ENCODE results near the gene ACOT13. TPM values are rescaled to one million over a fixed set of nuclear protein-coding genes. Genes with fewer than 3 reads are reported as not detected.
"Not testable (repeated sequence)": the region's sequence is repeated elsewhere in the genome, so short reads cannot be mapped to it uniquely, and the experiment has no call there.

Gene ACOT13
- total RNA-seq, 1 donor from 2014 or later = 24.6 TPM

- H3K4me1 ChIP-seq; H3K9me3 ChIP-seq; H3K36me3 ChIP-seq; H3K27me3 ChIP-seq (ENCODE audit: low read depth); H3K4me3 ChIP-seq; H3K27ac ChIP-seq: not testable (repeated sequence)
- DNase-seq (peak; percentile 59), ATAC-seq (peak; percentile 77 to 88)
- intact Hi-C loops (cut with DNase I) = loop anchor here (5.0 kb wide), 1 partner anchor 113 kb away; no protein-coding TSS in a partner anchor
- peak; percentile 52 for TF ChIP-seq CTCF (IDR thresholded peaks at IDR 0.05)
Observed at GRCh38 chr6:24695635-24696034, 28.8 kb downstream of the ACOT13 start.

DNA sequence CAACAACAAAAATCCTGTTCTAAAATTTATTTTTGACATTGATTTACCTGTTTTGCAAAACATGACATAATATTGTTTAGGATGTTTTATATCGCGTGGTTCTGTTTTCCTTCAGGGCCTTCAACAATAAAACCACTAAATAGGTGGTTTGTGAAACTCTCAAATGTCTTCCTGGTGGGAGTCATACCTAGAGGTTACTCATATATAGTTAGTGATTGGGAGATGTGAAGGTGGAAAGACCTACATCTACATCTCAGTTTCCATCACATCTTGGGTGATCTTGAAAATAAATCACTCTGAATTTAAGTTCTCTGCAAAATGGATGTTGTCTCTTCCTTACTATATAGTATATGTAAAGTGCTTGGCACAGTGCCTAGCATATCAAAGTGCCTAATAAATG, 29.2 kb downstream of the ACOT13 start:
- H3K9me3 ChIP-seq = no peaks in the 10 kb centered on the region
- H3K27ac ChIP-seq = no peak overlapping the region
- no peaks in the 10 kb centered on the region for H3K4me1 ChIP-seq
- no peaks in the 10 kb centered on the region for H3K27me3 ChIP-seq (ENCODE audit: low read depth)
- ATAC-seq (no peak), DNase-seq (no peak)
- no peak for TF ChIP-seq CTCF (IDR thresholded peaks at IDR 0.05)
- peaks cover 1% of the 10 kb centered on the region for H3K36me3 ChIP-seq
- intact Hi-C loops (cut with DNase I) = loop anchor here (5.0 kb wide), 1 partner anchor 114 kb away; no protein-coding TSS in a partner anchor
- no peak overlapping the region for H3K4me3 ChIP-seq

DNA sequence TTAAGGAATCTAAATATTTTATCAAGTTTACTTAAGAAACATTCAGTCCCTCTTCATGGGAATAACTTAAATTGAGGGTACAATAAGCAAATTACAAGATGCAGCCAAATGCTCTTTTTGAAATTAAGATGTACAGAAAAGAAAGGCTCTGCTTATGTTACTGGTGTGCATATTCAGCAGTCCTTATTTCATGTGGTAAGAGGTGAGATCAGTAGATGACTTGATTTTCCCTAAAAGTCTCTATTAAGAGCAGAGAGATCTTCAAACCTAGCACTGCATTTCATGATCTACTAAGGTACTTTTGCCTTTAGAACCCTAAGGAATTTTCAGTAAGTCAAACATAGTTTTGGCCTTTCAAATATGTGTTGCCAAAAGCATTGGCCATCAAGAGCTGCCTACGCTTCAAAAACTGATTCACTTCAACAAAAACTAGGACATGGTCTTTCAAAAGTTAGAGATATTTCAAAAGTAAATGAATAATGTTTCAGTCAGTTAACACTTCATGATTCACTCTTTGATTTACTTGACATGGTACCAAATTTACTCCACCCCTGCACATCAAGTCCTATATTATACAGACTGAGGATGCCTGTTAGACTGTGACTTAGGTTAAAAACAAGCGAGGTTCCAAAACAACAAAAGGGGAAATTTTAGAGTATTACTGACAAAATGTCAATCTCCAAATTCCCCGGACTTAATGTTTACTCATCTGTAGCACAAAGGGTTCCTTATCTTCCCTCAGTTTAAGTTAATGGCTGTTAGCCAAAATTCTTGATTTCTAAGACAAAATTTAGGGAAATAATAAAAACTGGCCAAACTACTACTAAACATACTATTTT, 32.9 kb downstream of the ACOT13 start:
- ATAC-seq (no peak), DNase-seq (no peak)
- no peaks in the 10 kb centered on the region for H3K9me3 ChIP-seq
- no peaks in the 10 kb centered on the region for H3K4me1 ChIP-seq
- no peaks in the 10 kb centered on the region for H3K27me3 ChIP-seq (ENCODE audit: low read depth)
- H3K4me3 ChIP-seq = no peak overlapping the region
- no peak for TF ChIP-seq CTCF (IDR thresholded peaks at IDR 0.05)
- intact Hi-C loops (cut with DNase I) = loop anchor here (5.0 kb wide), 2 partner anchors 117 to 282 kb away; no protein-coding TSS in a partner anchor
- H3K27ac ChIP-seq = no peak overlapping the region
- peaks cover 35% of the 10 kb centered on the region for H3K36me3 ChIP-seq

DNA sequence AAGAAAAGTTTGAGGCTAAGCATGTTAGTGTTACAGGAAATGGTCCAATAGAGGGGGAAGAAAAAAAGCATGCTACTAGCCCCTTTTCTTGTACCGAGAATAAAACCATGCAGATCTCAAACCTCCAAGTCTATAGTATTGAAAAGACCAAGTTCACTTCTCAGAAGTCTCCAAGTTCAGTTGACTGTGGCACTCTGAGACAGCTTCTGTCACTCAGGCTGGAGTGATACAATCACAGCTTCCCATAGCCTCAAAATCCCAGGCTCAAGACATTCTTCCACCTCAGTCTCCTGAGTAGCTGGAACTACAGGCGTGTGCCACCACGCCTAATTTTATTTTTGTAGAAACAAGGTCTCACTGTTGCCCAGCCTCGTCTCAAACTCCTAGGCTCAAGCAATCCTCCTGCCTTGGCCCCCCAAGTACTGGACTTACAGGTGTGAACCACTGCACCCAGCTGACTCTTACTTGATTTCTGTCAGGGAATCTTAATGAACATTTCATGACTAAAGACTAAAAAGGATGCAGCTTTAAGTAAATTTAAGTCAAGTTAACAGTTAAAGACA, 35.9 kb downstream of the ACOT13 start:
- H3K4me1 ChIP-seq = no peaks in the 10 kb centered on the region
- intact Hi-C loops (cut with DNase I) = loop anchor here (5.0 kb wide), 1 partner anchor 286 kb away; no protein-coding TSS in a partner anchor
- ATAC-seq (no peak), DNase-seq (no peak)
- H3K4me3 ChIP-seq = no peak overlapping the region
- no peaks in the 10 kb centered on the region for H3K9me3 ChIP-seq
- no peak overlapping the region for H3K27ac ChIP-seq
- no peaks in the 10 kb centered on the region for H3K27me3 ChIP-seq (ENCODE audit: low read depth)
- peaks cover 66% of the 10 kb centered on the region for H3K36me3 ChIP-seq
- no peak for TF ChIP-seq CTCF (IDR thresholded peaks at IDR 0.05)

DNA sequence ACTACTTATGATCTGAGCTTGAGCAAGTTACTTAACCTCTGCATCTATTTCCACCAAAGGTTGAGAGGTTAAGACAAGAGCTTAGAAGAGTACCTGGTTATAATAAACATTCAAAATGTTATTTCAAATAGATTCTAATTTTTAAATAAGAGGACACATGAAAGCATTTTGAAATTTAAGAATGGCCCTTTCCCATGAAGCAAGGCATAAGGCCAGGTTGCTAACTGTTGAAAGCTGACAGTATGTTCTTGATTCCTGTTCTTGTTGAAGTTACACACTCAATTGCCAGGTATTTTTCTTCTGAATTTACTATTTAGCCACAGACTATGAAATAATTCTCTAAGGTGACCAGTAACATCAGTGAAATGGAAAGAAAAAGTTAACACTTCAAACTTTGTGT, 37.6 kb downstream of the ACOT13 start:
- no peaks in the 10 kb centered on the region for H3K4me1 ChIP-seq
- intact Hi-C loops (cut with DNase I) = loop anchor here (5.0 kb wide), 1 partner anchor 287 kb away; no protein-coding TSS in a partner anchor
- no peak overlapping the region for H3K27ac ChIP-seq
- DNase-seq (no peak), ATAC-seq (no peak)
- no peaks in the 10 kb centered on the region for H3K9me3 ChIP-seq
- no peaks in the 10 kb centered on the region for H3K27me3 ChIP-seq (ENCODE audit: low read depth)
- peaks cover 82% of the 10 kb centered on the region for H3K36me3 ChIP-seq
- no peak for TF ChIP-seq CTCF (IDR thresholded peaks at IDR 0.05)
- H3K4me3 ChIP-seq = no peak overlapping the region

All from lower lobe of right lung (tissue), 2 donors.